ENCODE data around the gene HOXB4. TPM values are rescaled to one million over a fixed set of nuclear protein-coding genes. Genes with fewer than 3 reads are reported as not detected.
A peak's percentile ranks its signal among the peaks of the same experiment; 100 is the strongest.

Gene HOXB4
- total RNA-seq, 1 experiment from 2014 or later, result not detected

GRCh38 chr17:48565022-48565554 is 13.1 kb downstream of the HOXB4 start:
- Mint-ChIP-seq H3K4me1 (peaks cover 3 to 12% of the 10 kb centered on the region in 2 experiments; a peak in 3 of 4 replicates), H3K27me3 (ENCODE audit: low read depth) (peaks cover 39% of the 10 kb centered on the region), H3K9me3 (peaks cover 0 to 10% of the 10 kb centered on the region in 2 experiments; a peak in 2 of 5 replicates), H3K36me3 (ENCODE audit: insufficient read depth in 1 of 3, low read depth in 3 of 3) (no peaks in the 10 kb centered on the region; a peak in 1 of 7 replicates), H3K4me3 (peak overlapping the region in 1 of 2 experiments; percentile 63; a peak in 1 of 5 replicates), H3K27ac (no peak overlapping the region)
- Histone ChIP-seq H3K18ac (ENCODE audit: insufficient read length, low read depth, low read length) (no peak overlapping the region), H3K27ac (ENCODE audit: insufficient read length, low read depth, low read length) (no peak overlapping the region), H3K4me2 (ENCODE audit: insufficient read depth, insufficient read length, low read length) (no peak overlapping the region), H2BK15ac (ENCODE audit: low read depth, low read length) (no peak overlapping the region), H2BK120ac (ENCODE audit: low read depth, low read length, poor library complexity, severe bottlenecking) (no peak overlapping the region), H3K23ac (ENCODE audit: insufficient read length, low read depth, low read length) (no peak overlapping the region), H2BK12ac (ENCODE audit: insufficient read length, low read depth, low read length) (no peak overlapping the region), H2AK5ac (ENCODE audit: insufficient read length, low read length) (no peak overlapping the region), H3K79me2 (ENCODE audit: insufficient read depth, low read length) (no peaks in the 10 kb centered on the region), H2BK5ac (ENCODE audit: insufficient read length, low read length) (no peak overlapping the region), H3K23me2 (ENCODE audit: insufficient read length, low read depth, low read length, poor library complexity, severe bottlenecking) (no peaks in the 10 kb centered on the region), H3K14ac (ENCODE audit: insufficient read depth, low read length) (no peak overlapping the region), H3K4me1 (ENCODE audit: insufficient read depth, low read length) (peaks cover 2% of the 10 kb centered on the region; the same call in 1 of the 2 replicates), H2BK20ac (ENCODE audit: low read depth, low read length, poor library complexity, severe bottlenecking) (no peak overlapping the region), H4K20me1 (ENCODE audit: control insufficient read depth, insufficient read depth, insufficient read length) (peaks cover 2% of the 10 kb centered on the region), H3K4ac (ENCODE audit: low read depth, low read length) (no peak overlapping the region), H4K91ac (ENCODE audit: insufficient read length, low read depth, low read length) (no peak overlapping the region), H3T11ph (ENCODE audit: low read length) (no peak overlapping the region), H3K9ac (ENCODE audit: extremely low read depth, insufficient read length, low read length) (no peak overlapping the region), H3K27me3 (ENCODE audit: insufficient read depth, low read length) (peaks cover 99% of the 10 kb centered on the region), H4K8ac (replicated peaks; ENCODE audit: insufficient read length, low read depth, low read length) (no peak overlapping the region), H2AFZ (ENCODE audit: low read length) (no peak overlapping the region), H3K56ac (ENCODE audit: insufficient read length, low read depth, low read length) (no peak overlapping the region), H4K5ac (ENCODE audit: insufficient read length, low read depth, low read length) (no peak overlapping the region), H3K9me3 (ENCODE audit: control insufficient read depth, low read depth, low read length) (no peaks in the 10 kb centered on the region), H3K79me1 (ENCODE audit: insufficient read depth, low read depth, low read length, poor library complexity, severe bottlenecking) (no peaks in the 10 kb centered on the region)
- WGBS (ENCODE audit: extremely low coverage, insufficient read length, low lambda C conversion rate), result no CpG with 5 or more reads among the region's 2 CpGs
- TF ChIP-seq, protein P1, sequence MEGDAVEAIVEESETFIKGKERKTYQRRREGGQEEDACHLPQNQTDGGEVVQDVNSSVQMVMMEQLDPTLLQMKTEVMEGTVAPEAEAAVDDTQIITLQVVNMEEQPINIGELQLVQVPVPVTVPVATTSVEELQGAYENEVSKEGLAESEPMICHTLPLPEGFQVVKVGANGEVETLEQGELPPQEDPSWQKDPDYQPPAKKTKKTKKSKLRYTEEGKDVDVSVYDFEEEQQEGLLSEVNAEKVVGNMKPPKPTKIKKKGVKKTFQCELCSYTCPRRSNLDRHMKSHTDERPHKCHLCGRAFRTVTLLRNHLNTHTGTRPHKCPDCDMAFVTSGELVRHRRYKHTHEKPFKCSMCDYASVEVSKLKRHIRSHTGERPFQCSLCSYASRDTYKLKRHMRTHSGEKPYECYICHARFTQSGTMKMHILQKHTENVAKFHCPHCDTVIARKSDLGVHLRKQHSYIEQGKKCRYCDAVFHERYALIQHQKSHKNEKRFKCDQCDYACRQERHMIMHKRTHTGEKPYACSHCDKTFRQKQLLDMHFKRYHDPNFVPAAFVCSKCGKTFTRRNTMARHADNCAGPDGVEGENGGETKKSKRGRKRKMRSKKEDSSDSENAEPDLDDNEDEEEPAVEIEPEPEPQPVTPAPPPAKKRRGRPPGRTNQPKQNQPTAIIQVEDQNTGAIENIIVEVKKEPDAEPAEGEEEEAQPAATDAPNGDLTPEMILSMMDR (conservative IDR thresholded peaks at IDR 0.05), result no peak
- no peak for DNase-seq

Data from H9 (cell line).